Lung (tissue), 12 donors: ENCODE results near the gene CLTC. TPM values are rescaled to one million over a fixed set of nuclear protein-coding genes. Genes with fewer than 3 reads are reported as not detected.

ENCODE experiments used
- ATAC-seq: fragments of 200-7000 bp; cut with Tn5 transposase; one replicate; pipeline ENCODE4 v1.9.1; 2020; ENCODE audit warnings: moderate number of reproducible peaks; ENCODE audit not compliant: insufficient read depth, low FRiP score
- DNase-seq, 3 donors: peaks; one replicate each; pipeline ENCODE4 v3.0.0-alpha.2; 2013 to 2017
- H3K27ac ChIP-seq, 2 donors: one replicate each; pipeline ENCODE4 v1.5.1; 2013; ENCODE audit warnings: mild to moderate bottlenecking in 2 of 2, moderate library complexity in 2 of 2, control low read depth in 1 of 2, inconsistent platforms in 1 of 2, low read depth in 1 of 2, low read length in 1 of 2
- H3K27me3 ChIP-seq, 3 donors: one replicate each; pipeline ENCODE4 v1.5.1; 2013; ENCODE audit warnings: low read length in 2 of 3; ENCODE audit not compliant: control insufficient read depth in 3 of 3, insufficient read depth in 3 of 3
- H3K36me3 ChIP-seq, 4 donors: one replicate each; pipeline ENCODE4 v1.5.1; 2013; ENCODE audit warnings: low read length in 4 of 4, mild to moderate bottlenecking in 1 of 4, moderate library complexity in 1 of 4; ENCODE audit not compliant: control insufficient read depth in 4 of 4, insufficient read depth in 4 of 4
- H3K4me1 ChIP-seq, 5 donors: one replicate each; pipeline ENCODE4 v1.5.1; 2013; ENCODE audit warnings: low read length in 5 of 5, mild to moderate bottlenecking in 2 of 5, moderate library complexity in 1 of 5; ENCODE audit not compliant: control insufficient read depth in 5 of 5, insufficient read depth in 5 of 5
- H3K4me3 ChIP-seq: one replicate; pipeline ENCODE4 v1.5.1; 2013; ENCODE audit warnings: mild to moderate bottlenecking, control low read depth, moderate library complexity
- H3K9ac ChIP-seq, 2 donors: one replicate each; pipeline ENCODE4 v1.5.1; 2013; ENCODE audit warnings: low read length in 2 of 2, control low read depth in 1 of 2; ENCODE audit not compliant: insufficient read depth in 1 of 2
- H3K9me3 ChIP-seq, 4 donors: one replicate each; pipeline ENCODE4 v1.5.1; 2013; ENCODE audit warnings: low read length in 3 of 4, mild to moderate bottlenecking in 1 of 4, moderate library complexity in 1 of 4; ENCODE audit not compliant: control insufficient read depth in 4 of 4, insufficient read depth in 3 of 4
- CTCF ChIP-seq: IDR thresholded peaks from 2 replicates; pipeline ENCODE4 v1.5.1; 2012; ENCODE audit warnings: mild to moderate bottlenecking; ENCODE audit errors: control extremely low read depth, extremely low read depth
- WGBS, 2 donors: extraction: QIAGEN DNeasy Blood & Tissue Kit; methylation state at CpG; one replicate each; pipeline ENCODE4 v1.1.7; 2013; 5-methylcytosine and 5-hydroxymethylcytosine counted together
- polyA plus RNA-seq, 2 donors: library from polyadenylated mRNA; stranded (reverse); fragments of 200-250 nt; gene quantifications; one replicate each; pipeline ENCODE4 v1.2.1, GENCODE V29; 2013
- total RNA-seq, 2 donors: library from RNA; depleted of rRNA in 1 of 2; stranded (reverse); fragments of >200 nt in 1 of 2; gene quantifications; one replicate each; pipeline ENCODE4 v1.2.1, GENCODE V29; 2014 to 2021
- donor health status: control.
- donor health status: control.
- donor health status: Bipolar disorder and iron deficiency.
- donor health status: healthy.
- donor health status: DM: yes; HTN: yes; CAD: no.

Gene CLTC
- total and polyA plus RNA-seq, 4 donors, result 87.7 to 246 (median 162) TPM

GRCh38 chr17:59680314-59680713, 60.6 kb downstream of the CLTC start:
- no peaks in the 10 kb centered on the region for H3K9me3 ChIP-seq
- TF ChIP-seq CTCF, result no peak
- no peak for DNase-seq
- H3K9ac ChIP-seq, result no peak overlapping the region
- no peak overlapping the region for H3K4me3 ChIP-seq
- peaks cover 30 to 63% (median 54%) of the 10 kb centered on the region in 4 donors for H3K36me3 ChIP-seq
- H3K4me1 ChIP-seq, result no peaks in the 10 kb centered on the region
- WGBS, 2 donors, result 86 to 93% methylated on average over 4 of the region's 4 CpGs
- ATAC-seq, result no peak
- no peaks in the 10 kb centered on the region for H3K27me3 ChIP-seq
- H3K27ac ChIP-seq, result no peak overlapping the region

- H3K4me3 ChIP-seq, result no peak overlapping the region
- no peak for ATAC-seq
- no peak overlapping the region for H3K27ac ChIP-seq
- no peak for TF ChIP-seq CTCF
- DNase-seq, result no peak
- peaks cover 33 to 57% (median 51%) of the 10 kb centered on the region in 4 donors for H3K36me3 ChIP-seq
- H3K27me3 ChIP-seq, result no peaks in the 10 kb centered on the region
- no peaks in the 10 kb centered on the region for H3K4me1 ChIP-seq
- H3K9me3 ChIP-seq, result no peaks in the 10 kb centered on the region
- no peak overlapping the region for H3K9ac ChIP-seq
These were observed 63.6 kb downstream of the CLTC start for GRCh38 chr17:59683283-59683682.

- H3K27ac ChIP-seq, result no peak overlapping the region
- WGBS, 2 donors, result 89 to 94% methylated on average over 6 of the region's 6 CpGs
- no peak overlapping the region for H3K9ac ChIP-seq
- no peak for DNase-seq
- no peaks in the 10 kb centered on the region for H3K27me3 ChIP-seq
- no peak for TF ChIP-seq CTCF
- H3K9me3 ChIP-seq, result no peaks in the 10 kb centered on the region
- no peaks in the 10 kb centered on the region for H3K4me1 ChIP-seq
- ATAC-seq, result no peak
- no peak overlapping the region for H3K4me3 ChIP-seq
- H3K36me3 ChIP-seq, result peaks cover 32 to 55% (median 49%) of the 10 kb centered on the region in 4 donors
These were observed 65.3 kb downstream of the CLTC start for GRCh38 chr17:59684967-59685366.

GRCh38 chr17:59688008-59688407, 68.3 kb downstream of the CLTC start:
- Histone ChIP-seq H3K9ac (no peak overlapping the region), H3K4me1 (no peaks in the 10 kb centered on the region), H3K27ac (no peak overlapping the region), H3K9me3 (no peaks in the 10 kb centered on the region), H3K27me3 (no peaks in the 10 kb centered on the region), H3K36me3 (peaks cover 23 to 49% (median 42%) of the 10 kb centered on the region in 4 donors), H3K4me3 (no peak overlapping the region)
- DNase-seq, result no peak
- no peak for TF ChIP-seq CTCF
- ATAC-seq, result no peak
- 88% methylated on average over 1 of the region's 1 CpG for WGBS, 2 donors
